Uterus (tissue), 4 donors: ENCODE measurements around the gene TRAPPC2B. TPM values are rescaled to one million over a fixed set of nuclear protein-coding genes. Genes with fewer than 3 reads are reported as not detected.

Experiments used
- DNase-seq, 2 donors: peaks; one replicate each; pipeline ENCODE4 v3.0.0-alpha.2; 2019 to 2020
- H3K27ac ChIP-seq, 2 donors: fragments of 200-600 bp; sonication (generic); 1 replicate in 1 of 2; 2 replicates in 1 of 2; pipeline ENCODE4 v1.5.1; 2016 to 2018
- H3K27me3 ChIP-seq, 2 donors: fragments of 200-600 bp; sonication (generic); one replicate each; pipeline ENCODE4 v1.5.1; 2018 to 2019; ENCODE audit warnings: control low read depth in 1 of 2
- H3K36me3 ChIP-seq, 2 donors: fragments of 200-600 bp; sonication (generic); one replicate each; pipeline ENCODE4 v1.5.1; 2019; ENCODE audit warnings: control low read depth in 1 of 2
- H3K4me1 ChIP-seq, 2 donors: fragments of 200-600 bp; sonication (generic); one replicate each; pipeline ENCODE4 v1.5.1; 2018 to 2019; ENCODE audit warnings: control low read depth in 1 of 2
- H3K4me3 ChIP-seq, 2 donors: fragments of 200-600 bp; sonication (generic); 1 replicate in 1 of 2; 2 replicates in 1 of 2; pipeline ENCODE4 v1.5.1; 2018 to 2019; ENCODE audit warnings: mild to moderate bottlenecking in 1 of 2
- H3K9me3 ChIP-seq, 2 donors: fragments of 200-600 bp; sonication (generic); one replicate each; pipeline ENCODE4 v1.5.1; 2019; ENCODE audit warnings: control low read depth in 1 of 2
- CTCF ChIP-seq, 4 experiments: fragments of 200-600 bp in 2 of 4; fragments of 450-650 bp in 2 of 4; sonication (generic) in 2 of 4; IDR thresholded peaks; one replicate each; pipeline ENCODE4 v1.5.1; 2016 to 2019; ENCODE audit warnings: antibody characterized with exemption in 4 of 4, mild to moderate bottlenecking in 2 of 4, moderate library complexity in 1 of 4
- POLR2A ChIP-seq, 2 donors: fragments of 450-650 bp; IDR thresholded peaks; one replicate each; pipeline ENCODE4 v1.6.1; 2016; ENCODE audit warnings: antibody characterized with exemption in 2 of 2, mild to moderate bottlenecking in 1 of 2, moderate library complexity in 1 of 2
- intact Hi-C: fragments of 100-400 bp; cut with DNase I; formaldehyde crosslinking; loops from one replicate; pipeline ENCODE4 v1.15.1; 2023; ENCODE audit warnings: low total_unique reads
- total RNA-seq, 4 donors: library from RNA; depleted of rRNA in 3 of 4; stranded (reverse); fragments of >200 nt in 3 of 4; gene quantifications; one replicate each; pipeline versions ENCODE4 v1.1.0 to v1.2.4, GENCODE V29; 2014 to 2023
- donor health status: DM: yes; HTN: yes; CAD: no.

Gene TRAPPC2B
- 10 to 100 TPM in 2 of 4 donors, 1 to 10 TPM in 1, not detected in 1; 2.0 to 21.0 (median 10.6) TPM for total RNA-seq

- intact Hi-C loops: no loop called here
Measured at GRCh38 chr19:57362997-57363687, at the start of gene TRAPPC2B, which contains the start of gene ZNF547. TSS of gene TRAPPC2B (plus strand) at chr19:57363551. CDS start at chr19:57364834, 1,283 bp downstream. TSS of gene ZNF547 (plus strand) at chr19:57363551. CDS start at chr19:57368556, 5,005 bp downstream.

GRCh38 chr19:57314146-57314545 is 49.2 kb upstream of the TRAPPC2B start:
- H3K4me1 ChIP-seq: no peaks in the 10 kb centered on the region

More at GRCh38 chr19:57362997-57363687, at the start of gene TRAPPC2B, which contains the start of gene ZNF547:
- Histone ChIP-seq H3K36me3 (no peaks in the 10 kb centered on the region), H3K4me3 (peak within 1 kb of the TSS; percentile 59 to 78), H3K9me3 (peaks cover 0 to 35% of the 10 kb centered on the region in 2 donors), H3K27ac (peak within 1 kb of the TSS; percentile 81 to 97), H3K27me3 (no peaks in the 10 kb centered on the region), H3K4me1 (no peaks in the 10 kb centered on the region)
- TF ChIP-seq POLR2A (IDR thresholded peaks at IDR 0.05): peak in 1 of 2 donors; percentile 52
- peak in 1 of 4 experiments; percentile 16 for TF ChIP-seq CTCF (IDR thresholded peaks at IDR 0.05)
- DNase-seq: peak; percentile 97 to 99

GRCh38 chr19:57317503-57317902 is 45.8 kb upstream of the TRAPPC2B start:
- DNase-seq: no peak
- no peaks in the 10 kb centered on the region for H3K9me3 ChIP-seq
- intact Hi-C loops: no loop called here
- H3K4me3 ChIP-seq: no peak overlapping the region
- TF ChIP-seq CTCF (IDR thresholded peaks at IDR 0.05) (no peak), POLR2A (IDR thresholded peaks at IDR 0.05) (no peak)
- H3K27me3 ChIP-seq: no peaks in the 10 kb centered on the region
- no peaks in the 10 kb centered on the region for H3K4me1 ChIP-seq
- H3K36me3 ChIP-seq: no peaks in the 10 kb centered on the region
- H3K27ac ChIP-seq: no peak overlapping the region

More at GRCh38 chr19:57314146-57314545, 49.2 kb upstream of the TRAPPC2B start:
- DNase-seq: no peak
- H3K36me3 ChIP-seq: no peaks in the 10 kb centered on the region
- no peak overlapping the region for H3K4me3 ChIP-seq
- no peaks in the 10 kb centered on the region for H3K27me3 ChIP-seq
- no peaks in the 10 kb centered on the region for H3K9me3 ChIP-seq
- no peak overlapping the region for H3K27ac ChIP-seq
- TF ChIP-seq CTCF (IDR thresholded peaks at IDR 0.05) (no peak), POLR2A (IDR thresholded peaks at IDR 0.05) (no peak)
- intact Hi-C loops: no loop called here

- peaks cover 0 to 16% of the 10 kb centered on the region in 2 donors for H3K9me3 ChIP-seq
- no peaks in the 10 kb centered on the region for H3K4me1 ChIP-seq
- H3K36me3 ChIP-seq: no peaks in the 10 kb centered on the region
- intact Hi-C loops: no loop called here
- TF ChIP-seq CTCF (IDR thresholded peaks at IDR 0.05) (no peak), POLR2A (IDR thresholded peaks at IDR 0.05) (no peak)
- DNase-seq: no peak
- H3K4me3 ChIP-seq: peak overlapping the region; percentile 81 to 93
- no peaks in the 10 kb centered on the region for H3K27me3 ChIP-seq
- peak overlapping the region; percentile 77 to 83 for H3K27ac ChIP-seq
Measured at GRCh38 chr19:57319869-57320179, 43.5 kb upstream of the TRAPPC2B start.
